HG02678 (cell line): Measurements from ENCODE around the gene PUSL1.

ENCODE experiments used
- ATAC-seq: cut with Tn5 transposase; IDR thresholded peaks from one replicate; pipeline ENCODE4 v1.9.1; 2021; ENCODE audit warnings: mild to moderate bottlenecking, moderate library complexity; ENCODE audit not compliant: unreplicated experiment

Gene PUSL1, protein sequence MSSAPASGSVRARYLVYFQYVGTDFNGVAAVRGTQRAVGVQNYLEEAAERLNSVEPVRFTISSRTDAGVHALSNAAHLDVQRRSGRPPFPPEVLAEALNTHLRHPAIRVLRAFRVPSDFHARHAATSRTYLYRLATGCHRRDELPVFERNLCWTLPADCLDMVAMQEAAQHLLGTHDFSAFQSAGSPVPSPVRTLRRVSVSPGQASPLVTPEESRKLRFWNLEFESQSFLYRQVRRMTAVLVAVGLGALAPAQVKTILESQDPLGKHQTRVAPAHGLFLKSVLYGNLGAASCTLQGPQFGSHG

DNA sequence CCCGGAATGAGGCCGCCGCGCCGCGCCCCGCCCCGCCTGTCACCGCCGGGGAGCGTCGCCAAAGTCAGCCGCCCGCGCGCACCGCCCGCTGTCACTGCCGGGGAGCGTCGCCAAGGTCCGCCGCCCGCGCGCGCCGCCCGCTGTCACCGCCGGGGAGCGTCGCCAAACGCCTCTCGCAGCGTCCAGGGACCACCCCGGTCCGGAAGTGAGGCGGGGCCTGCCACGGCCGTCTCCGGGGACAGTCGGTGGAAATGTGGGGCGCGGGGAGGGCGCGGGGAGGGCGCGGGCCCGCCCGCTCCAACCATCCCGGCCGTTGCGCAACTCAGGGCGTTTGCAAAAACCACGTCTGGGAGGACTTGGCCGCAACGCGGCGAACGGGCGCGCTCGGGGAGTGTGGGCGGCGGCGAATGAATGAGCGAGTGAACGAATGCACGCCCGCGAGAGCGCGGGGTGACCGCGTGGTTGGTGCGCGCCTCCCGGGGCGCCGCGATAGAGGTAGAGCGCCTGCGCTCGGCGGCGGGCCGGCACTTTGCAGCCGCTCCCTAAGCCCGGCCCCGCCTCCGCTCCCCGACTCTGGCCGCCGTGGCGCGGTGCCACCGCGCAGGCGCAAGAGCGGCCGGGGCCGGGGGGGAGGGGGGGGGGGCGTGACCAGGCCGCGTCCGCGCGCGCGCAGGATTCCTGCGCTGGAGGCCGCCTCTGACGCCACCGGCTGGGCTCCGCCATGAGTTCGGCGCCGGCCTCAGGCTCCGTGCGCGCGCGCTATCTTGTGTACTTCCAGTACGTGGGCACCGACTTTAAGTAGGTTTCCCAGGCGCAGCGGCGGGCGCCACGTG lies at the start of gene PUSL1, which contains the start of gene ACAP3:
Gene PUSL1 (plus strand): TSS at position 675 of the 833 bp plus-strand sequence. CDS start 47 bp downstream, at position 722.
Gene ACAP3 (minus strand): TSS at position 8 of the 833 bp plus-strand sequence. CDS start 115 bp downstream, outside the sequence.
- ATAC-seq: peak; percentile 58

DNA sequence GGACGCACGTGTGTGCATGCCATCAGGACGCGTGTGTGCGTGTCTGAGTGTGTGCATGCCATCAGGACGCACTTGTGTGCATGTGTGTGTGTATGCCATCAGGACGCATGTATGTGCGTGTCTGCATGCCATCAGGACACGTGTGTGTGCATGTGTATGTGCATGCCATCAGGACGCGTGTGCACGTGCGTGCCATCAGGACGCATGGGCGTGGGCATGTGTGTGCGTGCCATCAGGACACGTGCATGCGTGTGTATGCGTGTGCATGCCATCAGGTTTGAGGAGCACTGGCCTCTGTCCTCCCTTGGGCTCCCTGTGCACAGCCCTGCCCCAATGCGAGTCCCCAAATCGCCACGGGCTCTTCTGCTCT lies 49.3 kb upstream of the PUSL1 start:
- no peak for ATAC-seq

DNA sequence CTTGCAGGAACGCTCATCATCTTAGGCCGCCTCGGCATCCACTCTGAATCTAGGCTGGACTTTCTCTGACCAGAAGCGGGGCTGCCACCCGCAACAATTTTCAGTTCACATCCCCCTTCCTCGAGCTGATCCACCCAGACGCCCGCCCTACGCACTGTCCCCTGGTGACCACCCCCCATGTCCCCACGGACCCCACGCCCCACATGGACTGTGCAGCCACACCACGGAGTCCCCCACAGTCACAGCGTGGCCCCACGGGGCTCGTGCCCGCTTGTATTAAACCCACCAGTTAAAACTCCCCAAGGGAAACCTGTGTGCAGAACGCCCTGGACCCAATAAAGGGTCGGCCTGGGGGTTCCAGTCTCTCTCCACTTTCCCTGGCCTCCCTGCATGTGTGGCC lies 48.9 kb upstream of the PUSL1 start:
- no peak for ATAC-seq

DNA sequence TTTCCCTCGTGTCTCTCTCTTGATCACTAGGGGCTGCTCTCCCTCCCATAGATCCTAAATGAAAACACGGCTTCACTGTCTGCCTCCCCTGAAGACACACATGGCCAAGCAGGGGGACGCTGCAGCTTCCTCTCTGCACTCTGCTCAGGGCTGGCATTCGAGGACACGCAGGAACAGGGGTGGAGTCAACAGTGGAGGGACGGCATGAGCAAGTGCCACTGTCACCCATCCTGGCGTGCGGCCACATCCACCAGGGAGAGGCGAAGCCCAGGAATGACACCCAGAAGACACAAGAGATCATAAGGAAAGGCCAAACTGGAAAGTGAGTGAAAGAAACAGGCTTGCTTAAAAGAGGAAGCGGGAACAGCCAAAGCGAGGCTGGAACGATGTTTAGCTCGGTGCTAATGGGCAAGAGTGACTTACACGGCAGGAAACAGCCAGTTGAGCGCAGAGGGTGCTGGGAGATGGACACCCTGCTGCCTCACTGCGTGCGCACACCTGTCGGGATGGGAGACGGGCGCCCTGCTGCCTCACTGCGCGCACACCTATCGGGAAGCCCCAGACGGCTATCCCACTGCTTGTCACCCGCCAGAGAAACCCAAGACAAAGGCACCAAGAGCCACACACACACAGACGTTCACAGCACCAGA lies 48.3 kb upstream of the PUSL1 start:
- no peak for ATAC-seq

DNA sequence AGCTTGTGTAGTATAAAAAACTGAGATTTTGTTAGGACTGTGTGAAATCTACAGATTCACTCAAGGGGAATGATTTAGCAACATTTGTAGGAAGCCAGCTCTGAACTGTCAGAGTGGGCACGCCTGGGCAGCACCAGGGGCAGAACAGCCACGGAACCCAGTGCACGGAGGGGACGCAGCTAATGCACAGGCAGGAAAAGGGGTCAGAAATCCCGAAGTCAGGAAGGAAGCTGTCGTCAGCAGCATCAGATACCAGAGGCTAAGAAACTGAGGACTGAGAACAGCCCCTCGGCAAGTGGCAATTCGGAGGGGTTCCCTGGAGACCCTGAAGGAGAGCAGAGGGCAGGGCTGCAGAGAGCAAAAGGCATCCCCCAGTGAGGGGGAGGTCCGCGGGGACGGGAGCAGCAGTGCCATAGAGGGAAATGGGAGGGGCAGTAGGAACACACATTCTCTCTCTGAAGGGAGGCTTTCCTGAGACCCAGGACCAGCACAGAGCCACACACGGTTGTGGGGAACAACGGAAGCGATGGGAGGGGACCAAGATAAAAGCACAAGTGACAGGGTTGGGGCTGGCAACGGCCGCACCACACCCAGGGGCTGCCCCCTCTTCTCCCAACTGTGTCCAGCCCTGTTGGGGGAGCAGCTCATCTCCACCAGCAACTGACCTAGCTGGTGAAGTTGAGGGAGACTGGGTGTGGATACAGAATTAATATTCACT lies 47.4 kb upstream of the PUSL1 start:
- no peak for ATAC-seq

DNA sequence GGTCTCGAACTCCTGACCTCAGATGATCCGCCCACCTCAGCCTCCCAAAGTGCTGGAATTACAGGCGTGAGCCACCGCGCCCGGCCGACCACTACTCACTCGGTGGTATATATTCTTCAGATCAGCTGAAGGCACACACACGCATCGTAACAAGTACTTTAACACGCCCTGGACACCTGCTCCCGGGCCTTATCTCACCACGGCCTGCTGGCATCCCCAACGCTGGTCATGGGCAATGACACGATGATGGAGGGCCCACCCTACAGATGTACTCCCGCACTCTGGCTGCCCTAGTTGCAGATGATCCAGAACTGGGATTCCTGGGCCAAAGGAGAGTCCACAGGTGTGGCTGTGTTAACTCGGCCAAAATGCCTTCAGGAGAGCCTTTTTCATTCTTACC lies 46.3 kb upstream of the PUSL1 start:
- no peak for ATAC-seq

DNA sequence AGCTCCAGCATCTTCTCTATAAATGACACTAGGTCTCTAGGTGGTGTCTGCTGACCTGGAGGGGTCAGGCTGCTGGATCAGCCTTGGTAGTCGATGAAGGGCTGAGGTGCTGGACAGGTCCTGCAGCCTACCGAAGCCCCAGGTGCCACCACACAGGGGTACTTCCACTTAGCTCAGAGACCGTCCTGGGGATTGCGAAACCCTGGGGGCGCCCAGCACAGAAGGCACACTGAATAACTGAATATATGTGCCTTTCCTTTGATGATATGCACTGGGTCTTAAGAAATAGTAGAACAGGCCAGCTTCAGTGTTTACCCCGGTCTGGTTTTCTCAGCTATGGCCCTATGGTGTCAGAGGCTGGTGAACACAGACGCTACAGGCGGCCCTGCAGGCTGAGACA lies 45.6 kb upstream of the PUSL1 start:
- ATAC-seq: no peak

DNA sequence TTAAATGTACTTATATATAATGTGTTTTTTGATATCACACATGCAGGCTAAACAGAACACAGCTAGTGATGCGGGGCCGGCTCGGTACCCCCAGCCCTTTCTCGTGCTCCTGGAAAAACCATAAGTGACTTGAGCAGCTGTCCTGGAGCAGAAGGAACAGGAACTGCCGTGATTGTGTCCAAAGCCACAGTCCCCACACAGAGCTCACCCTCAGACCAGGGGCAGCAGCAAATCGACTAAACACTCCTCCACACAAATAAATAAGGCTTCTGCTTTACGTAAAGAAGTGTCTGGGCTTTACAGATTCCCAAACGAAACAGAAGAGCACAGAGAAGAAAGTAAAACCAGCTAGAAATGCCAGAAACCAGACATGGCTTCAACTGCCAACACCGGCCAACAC lies 44.4 kb upstream of the PUSL1 start:
- no peak for ATAC-seq

DNA sequence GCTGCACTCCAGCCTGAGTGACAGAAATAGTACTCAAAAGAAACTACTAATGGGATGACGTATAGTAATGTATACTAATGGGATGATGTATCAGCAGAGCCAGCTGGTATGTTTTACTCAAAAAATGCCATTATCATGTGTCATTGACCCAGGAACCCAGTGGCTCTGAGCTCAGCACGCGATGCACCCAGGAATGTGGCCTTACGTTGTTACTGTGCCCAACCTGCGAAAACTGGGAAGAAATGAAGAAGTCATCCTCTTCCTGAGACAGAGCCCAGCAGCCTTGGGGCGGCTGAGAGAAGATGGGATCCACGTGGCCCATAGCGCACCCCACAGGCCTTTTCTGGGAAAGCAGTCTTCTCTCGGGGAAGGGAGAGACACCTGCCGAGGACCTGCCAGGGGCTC lies 43.5 kb upstream of the PUSL1 start:
- no peak for ATAC-seq

DNA sequence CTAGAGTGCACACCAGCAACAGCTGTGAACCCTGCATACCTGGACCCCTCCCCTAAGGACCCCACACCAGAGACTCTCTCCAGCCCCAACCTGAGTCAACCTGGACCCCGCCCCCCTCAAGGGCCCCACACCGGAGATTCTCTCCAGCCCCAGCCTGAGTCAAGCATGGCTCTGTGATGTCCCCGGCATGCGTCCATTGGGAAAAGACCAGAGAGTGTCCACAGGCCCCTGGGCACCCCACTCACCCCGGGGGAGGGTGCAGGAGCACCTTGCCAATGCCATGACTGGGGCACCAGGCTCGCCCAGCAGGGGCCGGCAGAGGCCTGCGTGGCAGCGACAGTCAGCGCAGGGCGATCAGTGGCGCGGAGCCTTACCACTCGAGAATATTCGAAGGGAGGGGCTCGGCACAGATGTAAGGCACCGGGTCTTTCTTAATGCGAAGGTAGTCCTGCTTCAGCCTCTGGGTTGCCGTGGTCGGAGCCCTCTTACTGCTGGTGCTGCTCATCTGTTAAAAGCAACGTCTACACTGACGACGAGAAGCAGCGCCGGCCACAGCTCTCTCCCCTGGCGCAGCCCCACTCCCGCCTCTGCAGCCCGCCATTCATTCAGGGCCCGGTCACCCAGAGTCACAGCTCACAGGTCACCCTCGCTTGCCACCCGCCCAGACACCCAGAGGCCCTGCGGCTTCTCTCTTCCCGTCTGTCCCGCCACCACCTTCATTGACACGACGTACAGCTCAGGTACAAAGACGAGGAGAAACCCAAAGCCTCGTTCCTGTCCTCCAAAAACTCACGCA lies 40.7 kb upstream of the PUSL1 start:
- no peak for ATAC-seq

DNA sequence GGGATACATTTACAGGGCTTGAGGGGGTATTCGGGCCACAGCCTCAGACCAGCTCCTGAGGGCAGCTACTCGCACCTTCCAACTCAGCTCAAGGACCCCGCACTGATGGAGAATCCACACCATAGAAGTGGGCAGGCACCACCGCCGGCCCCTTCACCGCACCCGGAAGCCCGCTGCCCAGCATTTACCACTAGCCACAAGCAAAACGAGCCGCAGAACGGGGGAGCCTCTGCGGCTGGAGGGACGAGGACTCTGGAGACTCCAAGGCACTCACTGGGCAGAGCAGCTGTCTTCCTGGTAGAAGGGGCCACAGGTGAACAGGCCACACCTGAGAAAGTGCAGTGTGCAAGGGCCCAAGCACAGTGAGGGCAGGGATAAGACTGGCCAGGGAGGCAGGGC lies 40.1 kb upstream of the PUSL1 start:
- ATAC-seq: no peak

DNA sequence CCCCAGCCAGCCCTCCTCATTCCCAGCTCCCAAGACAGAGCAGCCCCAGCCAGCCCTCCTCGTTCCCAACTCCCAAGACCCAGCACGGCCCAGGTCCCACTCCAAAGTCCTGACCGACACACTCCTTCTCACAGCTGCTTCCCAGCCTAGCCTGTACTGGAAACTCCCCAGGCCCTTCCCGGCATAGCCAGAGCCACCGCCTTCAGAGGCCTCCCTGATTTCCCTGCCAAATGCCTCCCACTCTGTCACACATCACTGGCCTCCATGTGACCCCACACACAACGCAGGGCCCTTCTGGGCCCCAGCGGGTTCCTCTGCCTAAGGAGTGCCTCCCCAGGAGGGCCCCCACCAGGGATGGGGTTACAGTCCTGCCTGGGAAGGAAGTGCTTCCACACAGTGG lies 37.6 kb upstream of the PUSL1 start:
- no peak for ATAC-seq

DNA sequence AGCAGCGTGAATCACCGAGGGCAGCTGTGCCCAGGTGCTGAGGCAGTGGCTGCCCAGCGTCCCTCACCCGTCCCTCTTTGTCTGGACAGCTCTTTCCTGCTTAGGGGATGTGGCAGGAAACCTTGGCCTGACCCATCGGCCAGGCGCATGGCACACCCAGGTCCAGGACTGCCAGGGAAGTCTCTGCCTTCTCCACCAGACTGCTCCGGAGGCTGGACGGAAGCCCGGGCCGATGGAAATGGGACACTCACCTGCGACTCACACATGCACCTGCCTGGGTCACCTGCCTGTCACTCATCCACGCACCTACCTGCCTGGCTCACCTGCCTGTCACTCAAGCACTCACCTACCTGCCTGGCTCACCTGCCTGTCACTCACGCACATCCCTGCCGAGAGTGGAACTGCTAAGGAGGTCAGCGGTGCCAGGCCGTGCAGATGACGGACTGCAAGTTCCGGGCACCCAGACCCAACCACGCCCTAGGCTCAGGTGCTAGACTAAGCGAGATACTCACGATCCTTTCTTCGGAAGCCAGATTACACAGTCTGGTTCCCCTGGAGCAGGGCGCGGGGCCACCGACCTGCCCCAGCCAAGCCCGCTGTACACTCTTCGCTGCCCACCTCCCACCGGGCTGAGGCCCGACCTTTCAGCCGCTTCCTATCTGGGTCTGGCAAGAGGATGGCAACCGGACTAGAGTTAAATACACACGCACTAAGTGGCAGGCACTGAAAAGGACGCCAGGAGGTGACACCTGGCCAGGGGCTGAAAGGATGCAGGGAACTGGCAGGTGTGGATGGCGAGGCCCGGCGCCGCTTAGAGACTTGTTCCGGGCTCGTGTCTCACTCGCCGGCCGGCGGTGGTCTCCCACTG lies 35.8 kb upstream of the PUSL1 start:
- ATAC-seq: no peak

DNA sequence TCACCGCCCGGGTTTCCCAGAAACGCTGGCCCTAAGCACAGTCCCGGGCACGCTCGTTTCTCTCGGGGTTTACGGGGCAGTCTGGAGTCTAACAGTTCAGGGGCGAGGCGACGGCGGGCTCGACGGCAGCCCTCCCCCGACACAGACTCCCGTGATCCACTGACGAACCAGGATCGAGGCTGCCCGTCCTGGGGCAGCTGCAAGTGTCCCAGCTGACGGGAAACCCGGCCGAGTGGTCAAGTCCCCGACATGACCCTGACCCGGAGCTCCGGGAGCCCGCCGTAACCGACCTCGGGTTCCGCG lies 35.2 kb upstream of the PUSL1 start:
- peak; percentile 16 for ATAC-seq

DNA sequence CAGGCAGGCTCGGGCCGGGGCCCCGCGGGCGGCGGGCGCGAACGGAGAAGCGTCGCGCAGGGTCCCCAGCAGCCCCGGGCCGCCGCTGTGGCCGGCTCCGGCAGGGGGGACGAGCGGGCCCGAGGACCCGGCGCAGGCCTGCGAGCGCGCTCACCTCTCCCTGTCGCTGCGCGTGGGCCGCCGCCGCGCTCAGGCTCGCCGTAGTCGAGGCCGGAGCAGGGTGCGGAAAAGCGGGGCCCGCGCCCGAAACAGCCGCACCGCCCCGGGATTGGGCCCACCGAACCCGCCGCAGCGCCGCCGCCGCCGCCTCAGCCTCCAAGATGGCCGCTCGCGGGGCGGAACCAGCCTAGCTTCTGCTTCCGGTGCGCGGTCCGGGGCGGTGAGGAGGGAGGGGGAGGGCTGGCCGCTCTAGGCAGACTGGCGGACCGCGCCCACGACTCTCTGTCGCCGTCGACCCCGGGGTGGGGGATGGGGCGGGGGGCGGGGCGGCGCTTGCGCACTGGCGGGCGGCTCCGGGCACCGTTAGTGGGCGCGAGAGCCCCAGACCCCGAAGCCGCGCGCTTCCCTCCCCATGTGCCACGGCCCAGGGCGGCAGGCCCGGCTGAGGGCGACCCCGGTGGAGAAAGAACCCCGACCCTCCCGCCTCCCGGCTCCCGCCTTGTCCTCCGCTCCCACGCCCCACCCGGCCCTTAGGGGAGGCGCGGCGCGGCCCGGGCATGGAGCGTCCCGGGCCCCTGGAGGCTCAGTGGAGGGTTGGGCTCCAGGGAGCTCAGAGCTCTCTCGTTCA lies 34.7 kb upstream of the PUSL1 start, which contains the start of gene UBE2J2:
Gene UBE2J2 (minus strand): TSS at position 343 of the 787 bp plus-strand sequence. CDS start 5,862 bp downstream, outside the sequence.
- ATAC-seq: peak; percentile 92

DNA sequence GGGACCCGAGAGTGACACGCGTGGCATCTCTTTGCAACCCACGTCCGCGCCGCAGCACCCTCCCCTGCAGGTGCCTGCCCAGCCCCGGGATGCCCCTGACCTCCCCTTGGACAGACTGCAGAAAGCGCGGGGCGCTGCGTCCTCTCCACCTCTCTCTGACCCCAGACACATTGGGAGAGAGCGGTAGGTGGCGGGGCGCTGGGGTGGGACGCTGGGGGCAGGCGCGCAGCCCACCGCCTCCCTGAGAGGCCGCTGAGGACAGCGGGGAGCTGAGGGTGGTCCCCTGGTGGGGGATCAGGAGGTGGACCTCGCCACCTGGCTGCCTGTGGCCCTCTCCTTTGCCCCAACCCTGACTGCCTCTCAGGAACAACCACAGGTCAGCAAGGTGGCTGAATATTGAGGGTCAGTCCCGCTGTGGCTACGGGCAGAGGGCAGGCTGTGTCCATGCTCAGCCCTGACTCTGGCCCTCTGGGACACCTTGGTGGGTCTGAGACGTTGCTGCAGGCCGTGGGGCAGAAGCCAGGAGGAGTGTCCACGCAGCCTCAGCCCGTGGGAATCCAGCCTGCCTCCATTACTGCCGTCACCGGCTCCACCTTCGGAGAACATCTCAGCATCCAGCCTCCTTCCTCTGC lies 34.0 kb upstream of the PUSL1 start:
- no peak for ATAC-seq

DNA sequence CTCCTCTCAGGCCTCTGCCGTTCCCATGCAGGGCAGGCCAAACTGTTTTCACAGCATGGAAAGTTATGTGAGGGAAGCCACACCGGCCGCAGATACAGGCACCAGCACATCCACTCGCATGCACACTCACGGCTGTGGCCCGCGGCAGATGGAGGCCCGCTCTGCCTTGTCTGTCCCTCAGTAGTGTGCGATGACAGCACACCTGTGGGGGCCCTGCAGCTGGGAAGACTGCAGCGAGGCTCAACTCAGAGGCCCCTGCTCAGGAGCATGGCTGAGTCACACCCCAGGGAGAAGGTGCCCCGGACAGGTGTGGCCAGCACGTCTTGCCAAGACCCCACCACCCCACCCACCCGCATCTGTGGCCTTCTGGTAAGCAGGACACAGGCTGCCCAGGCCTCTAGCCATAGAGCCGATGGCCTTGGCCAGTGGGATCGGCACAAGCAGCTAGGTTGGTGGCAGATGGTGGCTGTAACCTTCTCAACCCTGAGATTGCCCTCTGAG lies 33.4 kb upstream of the PUSL1 start:
- no peak for ATAC-seq

DNA sequence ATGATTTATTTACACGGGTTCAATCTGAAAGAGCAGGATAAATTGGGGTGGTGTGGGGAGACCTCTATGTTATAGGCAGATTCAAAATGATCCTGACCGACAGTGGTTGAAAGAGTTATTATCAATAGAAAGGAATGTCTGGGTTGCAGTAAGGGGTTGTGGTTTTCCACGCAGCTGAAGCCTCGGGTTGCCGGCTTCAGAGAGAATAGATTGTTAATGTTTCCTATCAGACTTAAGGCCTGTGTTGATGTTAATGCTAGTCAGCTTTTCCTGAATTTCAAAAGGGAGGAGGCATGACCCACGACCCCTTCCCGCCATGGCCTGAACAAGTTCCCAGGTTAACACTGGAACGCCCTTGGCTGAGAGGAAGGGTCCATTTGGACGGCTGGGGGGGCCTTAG lies 32.6 kb upstream of the PUSL1 start:
- no peak for ATAC-seq
